HL-60 (cell line): ENCODE data around the gene PPP5C.
A peak's percentile ranks its signal among the peaks of the same experiment; 100 is the strongest.

Experiments
- DNase-seq, 2 experiments: peaks; one replicate each; pipeline ENCODE4 v3.0.0-alpha.2; 2010 to 2020; ENCODE audit warnings: low read depth in 1 of 2, low spot score in 1 of 2
- H3K27ac ChIP-seq: fragments of 250-450 bp; sonication (Bioruptor Pico); replicated peaks from 2 replicates; pipeline ENCODE4 v1.5.1; 2020; ENCODE audit warnings: mild to moderate bottlenecking, moderate library complexity
- H3K27me3 ChIP-seq: fragments of 250-450 bp; sonication (Bioruptor Pico); 2 replicates; pipeline ENCODE4 v1.5.1; 2021; ENCODE audit warnings: mild to moderate bottlenecking, moderate library complexity; ENCODE audit not compliant: insufficient read depth, poor library complexity, severe bottlenecking
- H3K4me3 ChIP-seq: replicated peaks from 2 replicates; pipeline ENCODE4 v1.5.1; 2011; ENCODE audit warnings: mild to moderate bottlenecking, control low read depth, low read length; ENCODE audit not compliant: insufficient read depth
- CTCF ChIP-seq: IDR thresholded peaks from one replicate; pipeline ENCODE4 v1.5.1; 2011; ENCODE audit warnings: low read length, control low read depth, inconsistent platforms; ENCODE audit not compliant: insufficient read depth
- GABPA ChIP-seq: IDR thresholded peaks from 2 replicates; pipeline ENCODE4 v1.6.1; 2012; ENCODE audit warnings: low read depth
- POLR2AphosphoS5 ChIP-seq: IDR thresholded peaks from 2 replicates; pipeline ENCODE4 v1.6.1; 2012; ENCODE audit warnings: low read depth
- REST ChIP-seq: IDR thresholded peaks from 2 replicates; pipeline ENCODE4 v1.6.1; 2012; ENCODE audit warnings: low read depth; ENCODE audit not compliant: insufficient replicate concordance
- SPI1 ChIP-seq: IDR thresholded peaks from 2 replicates; pipeline ENCODE4 v1.6.1; 2012; ENCODE audit warnings: low read depth, mild to moderate bottlenecking, borderline replicate concordance

The PPP5C gene

GRCh38 chr19:46383846-46384245, 37.0 kb downstream of the PPP5C start:
- no peak overlapping the region for H3K4me3 ChIP-seq
- DNase-seq = no peak
- no peak overlapping the region for H3K27ac ChIP-seq
- H3K27me3 ChIP-seq = no peaks in the 10 kb centered on the region
- TF ChIP-seq CTCF (no peak), SPI1 (no peak), GABPA (no peak), POLR2AphosphoS5 (no peak), REST (no peak)

- no peaks in the 10 kb centered on the region for H3K27me3 ChIP-seq
- DNase-seq = no peak
- no peak overlapping the region for H3K4me3 ChIP-seq
- H3K27ac ChIP-seq = no peak overlapping the region
- TF ChIP-seq GABPA (no peak), SPI1 (no peak)
Measured at GRCh38 chr19:46384396-46384795, 37.5 kb downstream of the PPP5C start.

- no peaks in the 10 kb centered on the region for H3K27me3 ChIP-seq
- TF ChIP-seq SPI1 (no peak), POLR2AphosphoS5 (no peak)
- peak in 1 of 2 experiments; percentile 31 for DNase-seq
- no peak overlapping the region for H3K4me3 ChIP-seq
- H3K27ac ChIP-seq = no peak overlapping the region
Measured at GRCh38 chr19:46385636-46386035, 38.7 kb downstream of the PPP5C start.

- H3K27ac ChIP-seq = no peak overlapping the region
- H3K27me3 ChIP-seq = no peaks in the 10 kb centered on the region
- DNase-seq = no peak
- TF ChIP-seq POLR2AphosphoS5 (no peak), GABPA (no peak), CTCF (no peak), REST (no peak), SPI1 (no peak)
- no peak overlapping the region for H3K4me3 ChIP-seq
Measured at GRCh38 chr19:46386151-46386550, 39.3 kb downstream of the PPP5C start.

- no peak overlapping the region for H3K4me3 ChIP-seq
- no peak for DNase-seq
- TF ChIP-seq GABPA = no peak
- TF ChIP-seq CTCF = no peak
- TF ChIP-seq POLR2AphosphoS5 = no peak
- no peak for TF ChIP-seq REST
- TF ChIP-seq SPI1 = no peak
- no peaks in the 10 kb centered on the region for H3K27me3 ChIP-seq
- H3K27ac ChIP-seq = no peak overlapping the region
Measured at GRCh38 chr19:46386996-46387712, 40.3 kb downstream of the PPP5C start.
